DOHH2 (cell line): ENCODE measurements around the gene CIBAR2.

ENCODE experiments used
- EZH2phosphoT487 ChIP-seq: fragments of 200-600 bp; sonication (generic); IDR thresholded peaks from 2 replicates; pipeline ENCODE4 v1.6.1; 2017; ENCODE audit warnings: borderline replicate concordance, mild to moderate bottlenecking, antibody characterized with exemption, low read length, moderate library complexity, mixed read lengths
- TF ChIP-seq, protein P1 (sequence below): fragments of 200-600 bp; sonication (generic); IDR thresholded peaks from one replicate; pipeline ENCODE4 v1.5.1; 2014; ENCODE audit warnings: antibody characterized with exemption, mild to moderate bottlenecking, low read depth, low read length; ENCODE audit not compliant: poor library complexity, severe bottlenecking

- TF ChIP-seq, protein P1, sequence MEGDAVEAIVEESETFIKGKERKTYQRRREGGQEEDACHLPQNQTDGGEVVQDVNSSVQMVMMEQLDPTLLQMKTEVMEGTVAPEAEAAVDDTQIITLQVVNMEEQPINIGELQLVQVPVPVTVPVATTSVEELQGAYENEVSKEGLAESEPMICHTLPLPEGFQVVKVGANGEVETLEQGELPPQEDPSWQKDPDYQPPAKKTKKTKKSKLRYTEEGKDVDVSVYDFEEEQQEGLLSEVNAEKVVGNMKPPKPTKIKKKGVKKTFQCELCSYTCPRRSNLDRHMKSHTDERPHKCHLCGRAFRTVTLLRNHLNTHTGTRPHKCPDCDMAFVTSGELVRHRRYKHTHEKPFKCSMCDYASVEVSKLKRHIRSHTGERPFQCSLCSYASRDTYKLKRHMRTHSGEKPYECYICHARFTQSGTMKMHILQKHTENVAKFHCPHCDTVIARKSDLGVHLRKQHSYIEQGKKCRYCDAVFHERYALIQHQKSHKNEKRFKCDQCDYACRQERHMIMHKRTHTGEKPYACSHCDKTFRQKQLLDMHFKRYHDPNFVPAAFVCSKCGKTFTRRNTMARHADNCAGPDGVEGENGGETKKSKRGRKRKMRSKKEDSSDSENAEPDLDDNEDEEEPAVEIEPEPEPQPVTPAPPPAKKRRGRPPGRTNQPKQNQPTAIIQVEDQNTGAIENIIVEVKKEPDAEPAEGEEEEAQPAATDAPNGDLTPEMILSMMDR = no peak
- no peak for TF ChIP-seq EZH2phosphoT487
These were observed 5.1 kb upstream of the CIBAR2 start for GRCh38 chr16:85117418-85117817.
